ENCODE results near the gene VSTM5.

GRCh38 chr11:93842461-93842860 lies 8.0 kb downstream of the VSTM5 start:
- TF ChIP-seq, protein P1, sequence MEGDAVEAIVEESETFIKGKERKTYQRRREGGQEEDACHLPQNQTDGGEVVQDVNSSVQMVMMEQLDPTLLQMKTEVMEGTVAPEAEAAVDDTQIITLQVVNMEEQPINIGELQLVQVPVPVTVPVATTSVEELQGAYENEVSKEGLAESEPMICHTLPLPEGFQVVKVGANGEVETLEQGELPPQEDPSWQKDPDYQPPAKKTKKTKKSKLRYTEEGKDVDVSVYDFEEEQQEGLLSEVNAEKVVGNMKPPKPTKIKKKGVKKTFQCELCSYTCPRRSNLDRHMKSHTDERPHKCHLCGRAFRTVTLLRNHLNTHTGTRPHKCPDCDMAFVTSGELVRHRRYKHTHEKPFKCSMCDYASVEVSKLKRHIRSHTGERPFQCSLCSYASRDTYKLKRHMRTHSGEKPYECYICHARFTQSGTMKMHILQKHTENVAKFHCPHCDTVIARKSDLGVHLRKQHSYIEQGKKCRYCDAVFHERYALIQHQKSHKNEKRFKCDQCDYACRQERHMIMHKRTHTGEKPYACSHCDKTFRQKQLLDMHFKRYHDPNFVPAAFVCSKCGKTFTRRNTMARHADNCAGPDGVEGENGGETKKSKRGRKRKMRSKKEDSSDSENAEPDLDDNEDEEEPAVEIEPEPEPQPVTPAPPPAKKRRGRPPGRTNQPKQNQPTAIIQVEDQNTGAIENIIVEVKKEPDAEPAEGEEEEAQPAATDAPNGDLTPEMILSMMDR (IDR thresholded peaks at IDR 0.05), result no peak
- TF ChIP-seq POLR2A (IDR thresholded peaks at IDR 0.05), result no peak
